ENCODE measurements around the gene STK39.

- TF ChIP-seq EZH2 (IDR thresholded peaks at IDR 0.05; ENCODE audit: low read length), result no peak
- TF ChIP-seq, protein P1, sequence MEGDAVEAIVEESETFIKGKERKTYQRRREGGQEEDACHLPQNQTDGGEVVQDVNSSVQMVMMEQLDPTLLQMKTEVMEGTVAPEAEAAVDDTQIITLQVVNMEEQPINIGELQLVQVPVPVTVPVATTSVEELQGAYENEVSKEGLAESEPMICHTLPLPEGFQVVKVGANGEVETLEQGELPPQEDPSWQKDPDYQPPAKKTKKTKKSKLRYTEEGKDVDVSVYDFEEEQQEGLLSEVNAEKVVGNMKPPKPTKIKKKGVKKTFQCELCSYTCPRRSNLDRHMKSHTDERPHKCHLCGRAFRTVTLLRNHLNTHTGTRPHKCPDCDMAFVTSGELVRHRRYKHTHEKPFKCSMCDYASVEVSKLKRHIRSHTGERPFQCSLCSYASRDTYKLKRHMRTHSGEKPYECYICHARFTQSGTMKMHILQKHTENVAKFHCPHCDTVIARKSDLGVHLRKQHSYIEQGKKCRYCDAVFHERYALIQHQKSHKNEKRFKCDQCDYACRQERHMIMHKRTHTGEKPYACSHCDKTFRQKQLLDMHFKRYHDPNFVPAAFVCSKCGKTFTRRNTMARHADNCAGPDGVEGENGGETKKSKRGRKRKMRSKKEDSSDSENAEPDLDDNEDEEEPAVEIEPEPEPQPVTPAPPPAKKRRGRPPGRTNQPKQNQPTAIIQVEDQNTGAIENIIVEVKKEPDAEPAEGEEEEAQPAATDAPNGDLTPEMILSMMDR (optimal IDR thresholded peaks at IDR 0.05 in 1 of 3, IDR thresholded peaks at IDR 0.05 in 1 of 3, conservative IDR thresholded peaks at IDR 0.05 in 1 of 3; ENCODE audit: extremely low read depth in 1 of 3, insufficient read depth in 2 of 3, low read length in 3 of 3), result no peak
These were observed 193.7 kb downstream of the STK39 start for GRCh38 chr2:168053676-168054075.
